Measurements from ENCODE around the gene DCUN1D1.

GRCh38 chr3:182948305-182948704 is 32.0 kb downstream of the DCUN1D1 start:
- TF ChIP-seq CTCF (IDR thresholded peaks at IDR 0.05; ENCODE audit: control extremely low read depth in 1 of 3, insufficient read depth in 1 of 3, low read depth in 1 of 3, low read length in 3 of 3): no peak
- TF ChIP-seq RAD21 (IDR thresholded peaks at IDR 0.05 in 1 of 2, conservative IDR thresholded peaks at IDR 0.05 in 1 of 2; ENCODE audit: low read depth in 2 of 2, low read length in 2 of 2): no peak
- no peak for TF ChIP-seq SP1 (IDR thresholded peaks at IDR 0.05; ENCODE audit: low read depth, low read length)
- TF ChIP-seq MAX (IDR thresholded peaks at IDR 0.05): no peak
- no peak for TF ChIP-seq POLR2A (IDR thresholded peaks at IDR 0.05; ENCODE audit: control extremely low read depth in 1 of 2, low read depth in 2 of 2, low read length in 2 of 2)
- no peak for TF ChIP-seq POLR2AphosphoS5 (IDR thresholded peaks at IDR 0.05; ENCODE audit: low read depth, low read length)
- no peak for TF ChIP-seq SP2 (IDR thresholded peaks at IDR 0.05; ENCODE audit: low read length)
- no peak for TF ChIP-seq ATF2 (IDR thresholded peaks at IDR 0.05; ENCODE audit: low read length)
- no peak for TF ChIP-seq TCF12 (IDR thresholded peaks at IDR 0.05; ENCODE audit: low read depth, low read length)
- TF ChIP-seq BRCA1 (IDR thresholded peaks at IDR 0.05; ENCODE audit: low read depth, low read length): no peak
- no peak for TF ChIP-seq ASH2L (IDR thresholded peaks at IDR 0.05; ENCODE audit: low read length)
